GM18858 (cell line): ENCODE data around the gene GAREM1.
"Not testable (repeated sequence)": the region's sequence is repeated elsewhere in the genome, so short reads cannot be mapped to it uniquely, and the experiment has no call there.

Source experiments
- ATAC-seq: cut with Tn5 transposase; IDR thresholded peaks from one replicate; pipeline ENCODE4 v1.9.1; 2021; ENCODE audit not compliant: unreplicated experiment

The GAREM1 gene

DNA sequence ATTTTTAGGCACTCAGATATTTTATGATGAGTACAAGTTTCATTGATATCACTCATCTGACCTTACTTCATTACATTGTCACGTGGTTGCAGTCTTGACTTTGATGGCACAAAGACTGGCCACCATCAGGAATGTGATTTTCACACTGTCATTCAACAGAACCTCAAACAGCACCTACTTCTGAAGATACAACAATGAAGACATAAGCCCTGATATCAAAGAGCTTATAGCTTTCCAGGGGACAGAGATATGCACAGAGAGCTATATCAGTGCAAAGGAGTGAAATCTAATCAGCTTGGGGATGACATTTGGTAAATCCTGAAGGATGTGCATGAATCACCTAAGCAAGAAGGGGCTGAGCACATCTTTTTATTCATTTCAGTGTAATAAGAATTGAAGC is 208.6 kb downstream of the GAREM1 start:
- ATAC-seq: no peak

DNA sequence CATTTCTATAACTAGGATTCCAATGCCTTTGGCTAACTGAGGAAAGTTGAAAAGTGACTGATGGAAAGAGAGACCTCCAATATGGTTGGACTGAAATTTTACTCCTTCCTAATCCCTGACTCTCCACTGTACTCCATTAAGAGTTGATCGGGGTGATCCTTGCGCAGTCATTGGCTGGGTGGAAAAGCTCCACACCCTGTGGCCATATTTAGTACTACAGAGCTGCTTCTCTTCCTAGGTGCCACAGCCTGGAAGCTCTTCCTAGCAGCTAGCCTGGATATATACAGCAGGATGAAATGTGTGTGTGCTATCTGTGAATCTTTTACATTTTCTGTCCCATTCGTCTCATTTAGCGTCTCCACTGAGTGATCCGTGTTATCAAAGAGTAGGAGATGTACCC is 209.7 kb downstream of the GAREM1 start:
- no peak for ATAC-seq

DNA sequence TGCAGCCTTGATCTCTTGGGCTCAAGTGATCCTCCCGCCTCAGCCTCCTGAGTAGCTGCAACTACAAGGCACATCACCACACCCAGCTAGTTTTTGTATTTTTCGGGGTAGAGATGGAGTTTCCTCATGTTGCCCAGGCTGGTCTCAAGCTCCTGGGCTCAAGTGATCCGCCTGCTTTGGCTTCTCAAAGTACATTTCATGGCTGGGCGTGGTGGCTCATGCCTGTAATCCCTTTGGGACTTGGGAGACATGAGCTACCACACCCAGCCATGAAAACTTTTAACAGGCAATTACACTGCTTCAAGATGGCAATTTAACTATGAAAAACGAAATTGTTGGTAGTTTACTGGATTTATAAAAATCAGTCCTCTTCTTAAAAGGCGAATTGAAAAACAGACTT is 211.1 kb downstream of the GAREM1 start:
- no peak for ATAC-seq

DNA sequence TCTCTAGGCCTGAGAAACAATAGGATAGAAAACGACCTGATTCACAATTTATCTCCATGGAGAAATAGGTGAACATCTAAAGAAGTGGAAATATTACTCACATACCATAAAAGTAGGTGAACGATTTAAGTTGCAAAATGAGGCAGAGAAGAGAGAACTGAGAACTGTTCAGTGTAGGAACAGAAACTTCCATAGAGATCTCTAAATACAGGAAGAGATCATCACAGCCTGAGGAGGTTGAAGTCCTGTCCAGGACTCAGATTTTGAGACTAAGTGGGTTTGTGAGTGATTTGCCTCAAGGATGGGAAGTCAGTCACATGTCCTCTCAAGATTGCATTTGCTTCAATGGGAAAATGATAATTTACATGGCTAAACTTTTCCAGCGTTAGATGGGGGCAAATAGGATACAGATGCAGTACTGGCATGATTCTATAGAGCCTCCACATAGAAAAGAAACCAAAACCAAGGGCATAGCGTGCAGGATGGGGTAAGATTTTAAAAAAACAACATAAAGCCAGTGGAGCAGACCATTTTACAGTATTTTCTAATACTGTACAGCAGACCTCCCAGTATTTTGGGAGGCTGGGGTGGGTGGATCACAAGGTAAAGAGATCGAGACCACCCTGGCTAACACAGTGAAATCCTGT is 212.0 kb downstream of the GAREM1 start:
- ATAC-seq: no peak

DNA sequence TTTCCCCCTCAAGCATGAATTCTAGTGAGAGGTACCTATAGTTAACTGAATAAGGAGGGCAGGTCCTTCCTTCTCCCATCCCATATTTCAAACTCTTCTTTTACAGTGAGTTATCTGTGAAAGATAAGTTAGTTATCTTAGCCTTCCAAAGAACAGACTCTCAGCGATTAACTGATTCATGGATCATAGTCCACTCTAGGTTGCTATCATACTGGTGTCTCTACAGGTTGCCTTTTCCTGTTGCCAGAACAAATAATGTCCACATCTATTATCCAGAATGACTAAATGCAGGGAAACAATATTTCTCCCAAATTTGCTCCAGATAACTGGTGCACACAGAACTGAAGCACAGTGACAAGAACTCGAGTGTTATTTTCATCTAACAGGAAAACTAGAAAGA is 212.5 kb downstream of the GAREM1 start:
- ATAC-seq: no peak

DNA sequence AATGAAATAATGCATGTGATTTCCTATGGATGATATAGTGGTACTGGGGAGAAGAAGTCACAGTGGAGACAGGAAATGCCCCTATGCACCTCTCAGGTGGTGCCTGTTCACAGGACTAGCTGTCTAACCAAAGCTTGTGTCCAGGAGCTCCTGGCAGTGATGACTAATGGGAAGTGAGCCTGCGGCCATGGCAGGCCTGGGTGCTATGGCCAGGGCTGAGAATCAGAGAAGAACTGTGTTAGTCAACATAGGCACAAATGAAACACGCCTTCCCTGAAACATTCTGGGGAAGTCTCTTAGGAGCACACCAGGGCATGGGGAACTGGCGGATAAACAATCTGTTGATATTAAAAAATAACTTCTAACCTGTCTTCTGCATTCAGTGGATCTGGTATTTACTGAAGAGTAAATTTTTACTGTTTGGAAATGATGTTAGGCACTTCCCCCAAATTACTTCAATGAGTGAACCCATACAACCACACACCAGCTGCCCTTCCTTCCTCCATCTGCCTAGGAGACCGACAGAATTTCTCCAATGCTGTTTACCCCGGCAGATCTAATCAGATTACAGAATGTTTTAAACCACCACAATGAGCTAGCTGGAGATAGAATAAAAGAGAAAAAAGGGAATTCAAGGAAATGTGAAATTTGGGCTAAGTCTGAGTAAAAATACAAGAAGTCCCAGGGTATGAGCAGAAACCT is 213.4 kb downstream of the GAREM1 start:
- ATAC-seq: no peak

DNA sequence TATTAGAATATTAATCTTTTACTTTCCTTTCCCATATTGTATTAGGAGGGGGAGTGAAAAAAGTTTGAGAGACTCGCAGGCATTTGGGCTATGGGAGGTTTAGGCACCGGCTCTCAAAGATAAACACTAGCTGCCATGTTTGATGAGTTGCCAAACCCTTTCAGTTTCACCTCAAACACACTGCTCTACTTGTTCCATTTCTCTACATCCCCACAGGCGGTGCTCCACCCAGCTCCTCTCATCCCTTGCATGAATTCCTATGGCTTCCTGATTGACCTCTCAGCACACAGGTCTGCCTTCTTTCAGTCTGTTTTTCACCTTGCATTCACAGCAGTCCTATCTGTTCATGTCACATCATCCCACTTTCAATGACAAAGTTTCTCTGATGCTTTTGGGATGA is 215.1 kb downstream of the GAREM1 start:
- no peak for ATAC-seq

DNA sequence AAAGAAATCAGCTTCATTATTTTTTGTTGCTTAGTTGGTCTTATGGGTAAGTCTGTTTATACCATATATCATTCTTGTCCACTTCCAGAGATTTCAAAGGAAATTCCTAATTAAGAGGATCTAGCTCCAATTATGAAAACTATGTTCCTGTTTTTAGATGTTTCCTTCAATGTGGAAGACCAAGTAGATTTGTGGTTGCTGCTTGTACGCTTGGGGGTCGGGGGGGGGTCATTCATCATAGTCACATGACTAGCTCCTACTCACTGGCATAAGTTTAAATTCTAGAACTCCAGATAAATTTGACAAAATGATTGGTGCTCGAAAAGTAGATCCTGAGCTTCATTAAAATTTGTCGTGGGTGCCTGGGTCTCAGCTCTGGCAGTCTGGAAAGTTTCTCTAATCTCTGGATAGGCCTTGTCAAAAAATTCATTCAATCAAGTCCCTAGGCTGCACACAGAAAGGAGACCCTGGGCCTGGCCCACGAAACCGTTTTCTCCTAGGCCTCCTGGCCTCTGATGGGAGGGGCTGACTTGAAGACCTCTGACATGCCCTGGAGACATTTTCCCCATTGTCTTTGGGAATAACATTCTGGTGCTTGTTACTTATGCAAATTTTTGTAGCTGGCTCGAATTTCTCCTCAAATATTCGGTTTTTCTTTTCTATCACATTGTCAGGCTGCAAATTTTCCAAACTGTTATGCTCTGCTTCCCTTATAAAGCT is 218.4 kb downstream of the GAREM1 start:
- ATAC-seq: no peak

DNA sequence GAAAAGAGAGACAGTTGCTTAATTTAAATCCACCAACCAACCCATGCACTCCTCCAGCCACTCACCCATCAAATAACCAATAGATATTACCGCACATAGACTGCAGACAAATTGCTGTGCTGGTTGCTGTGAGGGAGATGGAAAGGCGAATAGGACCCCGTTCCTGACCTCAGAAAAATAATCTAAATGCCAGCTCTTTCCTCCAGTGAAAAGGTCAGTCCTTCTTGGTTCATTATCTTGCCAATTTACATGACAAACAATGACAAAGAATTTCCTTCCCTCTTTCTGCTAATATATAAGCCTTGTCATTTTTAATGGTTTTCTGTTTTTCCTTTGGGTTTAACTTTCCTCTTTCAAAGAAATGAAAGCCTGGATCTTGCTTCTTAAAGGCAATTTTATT is 219.2 kb downstream of the GAREM1 start:
- no peak for ATAC-seq

DNA sequence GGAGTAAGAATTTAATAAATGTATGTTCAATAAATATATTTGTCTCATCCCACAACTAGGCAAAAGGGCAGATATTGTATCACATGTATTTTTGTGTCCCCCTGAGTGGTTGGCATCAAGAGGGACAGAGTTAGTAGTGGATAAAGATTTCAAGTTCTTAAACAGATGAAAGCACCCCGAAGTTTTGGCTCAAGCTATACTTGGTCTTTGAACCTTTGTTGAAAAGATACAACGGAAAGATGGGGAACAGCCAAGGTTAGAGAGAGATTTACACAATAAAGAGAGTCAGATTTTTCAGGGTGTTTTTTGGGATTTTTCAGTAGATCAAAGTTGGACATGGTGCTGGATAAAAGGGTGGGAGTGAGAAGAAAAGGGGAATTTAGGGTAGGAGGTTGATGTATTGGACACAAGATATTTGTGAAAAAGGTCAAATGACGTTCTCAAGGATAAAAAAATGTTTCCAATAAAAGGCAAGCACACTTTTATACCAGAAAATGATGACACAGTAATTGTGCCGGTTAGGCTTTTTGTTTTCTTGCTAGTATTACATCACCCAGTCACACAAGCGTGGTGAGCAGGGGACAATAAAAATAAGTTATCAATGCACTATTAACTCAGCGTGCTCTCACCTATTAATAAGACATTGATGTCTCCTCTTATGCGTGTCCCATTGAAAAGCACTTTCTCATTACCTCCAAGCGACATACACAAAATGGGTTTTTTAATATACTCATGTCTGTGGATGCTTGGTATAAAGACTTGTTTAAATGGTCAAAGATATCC is 221.3 kb downstream of the GAREM1 start:
- no peak for ATAC-seq

DNA sequence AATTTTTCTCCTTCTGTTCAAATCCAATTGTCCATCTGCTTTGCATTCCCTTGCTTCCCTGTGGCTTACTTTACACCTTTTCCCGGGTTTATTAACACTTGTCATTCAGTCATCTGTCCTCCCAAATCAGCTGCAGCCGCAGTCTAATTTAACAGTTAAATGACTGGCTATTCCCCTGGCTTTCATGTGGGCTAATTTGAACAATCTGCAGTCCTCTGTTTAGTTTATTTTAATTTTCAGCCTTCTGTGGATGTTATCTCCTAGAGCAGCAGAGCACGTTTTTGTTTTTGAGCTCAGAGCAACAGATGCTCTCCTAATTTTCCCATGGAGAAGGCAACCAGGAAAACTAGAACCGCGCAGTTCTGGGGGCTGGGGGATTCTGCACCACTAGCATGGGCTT is 225.8 kb downstream of the GAREM1 start:
- ATAC-seq: no peak

DNA sequence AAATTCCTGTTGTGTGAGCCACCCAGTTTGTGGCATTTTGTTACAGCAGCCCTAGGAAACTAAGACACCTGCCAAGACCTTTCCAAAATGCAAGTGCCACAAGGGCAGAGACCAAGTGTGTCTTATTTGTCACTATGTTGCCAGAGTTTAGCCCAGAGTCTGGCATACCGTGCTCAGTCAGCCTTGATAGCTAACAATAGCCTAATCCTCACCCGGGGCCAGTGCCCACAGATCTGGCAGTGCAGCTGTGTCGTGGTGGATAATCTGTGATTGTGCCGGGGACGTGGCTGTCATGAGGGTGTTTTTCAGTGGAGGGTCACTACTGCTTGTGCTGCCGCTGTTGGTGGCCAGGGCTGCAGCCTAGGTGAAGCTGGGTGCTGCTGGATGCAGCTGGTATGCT is 227.3 kb downstream of the GAREM1 start:
- no peak for ATAC-seq

DNA sequence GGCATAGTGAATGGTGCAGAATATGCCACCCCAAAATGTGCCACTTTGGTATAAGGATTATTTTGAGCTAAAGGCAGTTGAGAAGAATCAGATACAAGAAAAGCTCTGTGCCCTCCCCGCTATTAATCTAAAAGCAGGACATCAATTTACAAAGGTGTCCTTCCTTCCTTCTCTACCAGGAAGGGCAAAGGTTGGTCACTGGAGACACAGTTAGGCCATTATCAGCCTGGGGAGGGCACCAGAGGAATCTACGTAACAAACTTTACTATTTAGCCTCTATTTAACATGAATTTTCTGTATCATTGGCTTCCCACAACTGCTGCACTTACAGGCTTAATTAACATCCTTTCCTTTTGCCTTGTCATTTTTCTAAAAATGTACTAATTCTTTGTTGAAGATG is 228.3 kb downstream of the GAREM1 start:
- ATAC-seq: no peak

DNA sequence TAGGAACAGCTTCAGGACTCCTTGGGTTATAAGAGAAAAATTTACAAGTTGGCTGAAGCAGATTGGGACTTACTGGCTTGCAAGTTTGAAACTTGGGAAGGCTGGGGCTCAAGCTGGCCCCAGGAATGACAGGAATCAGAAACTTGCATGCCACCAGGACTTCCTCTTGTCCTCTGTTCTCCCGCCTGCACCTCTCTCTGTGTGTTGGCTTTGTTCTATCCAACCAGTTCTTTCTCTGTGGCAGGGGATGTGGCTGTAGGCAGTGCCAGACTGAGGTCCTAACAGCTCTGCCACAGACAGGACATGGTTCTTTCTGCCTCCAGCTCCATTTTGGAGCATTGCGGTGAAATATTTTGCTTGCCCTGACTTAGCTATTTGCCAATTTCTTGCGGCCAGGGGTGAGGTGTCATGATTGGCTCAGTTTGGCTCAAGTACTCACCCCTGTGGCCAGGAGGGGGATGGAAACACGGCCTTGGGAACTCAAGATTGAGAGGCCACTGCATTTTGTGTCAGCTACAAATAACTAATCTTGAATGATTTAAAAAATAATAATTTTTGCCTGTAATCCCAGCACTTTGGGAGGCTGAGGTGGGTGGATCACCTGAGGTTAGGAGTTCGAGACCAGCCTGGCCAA is 231.9 kb downstream of the GAREM1 start:
- ATAC-seq: no peak

DNA sequence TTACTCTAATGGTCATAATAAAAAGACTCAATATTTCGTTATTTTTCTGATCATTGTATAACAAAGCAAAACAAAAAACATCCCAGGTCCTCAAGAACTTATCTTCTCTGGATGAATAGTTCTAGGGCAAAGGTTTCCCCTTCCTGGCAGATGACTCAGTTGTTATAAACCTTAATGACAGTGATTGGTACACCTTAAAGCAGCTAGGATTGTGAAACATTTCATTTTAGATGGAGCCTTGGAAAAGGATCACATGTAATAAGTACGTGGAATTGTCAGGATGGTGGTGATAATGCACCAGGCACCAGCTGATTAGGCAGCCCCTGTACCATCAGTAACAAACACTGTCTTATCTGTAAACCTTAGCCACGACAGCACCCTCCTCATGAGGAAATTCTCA is 233.6 kb downstream of the GAREM1 start:
- no peak for ATAC-seq

DNA sequence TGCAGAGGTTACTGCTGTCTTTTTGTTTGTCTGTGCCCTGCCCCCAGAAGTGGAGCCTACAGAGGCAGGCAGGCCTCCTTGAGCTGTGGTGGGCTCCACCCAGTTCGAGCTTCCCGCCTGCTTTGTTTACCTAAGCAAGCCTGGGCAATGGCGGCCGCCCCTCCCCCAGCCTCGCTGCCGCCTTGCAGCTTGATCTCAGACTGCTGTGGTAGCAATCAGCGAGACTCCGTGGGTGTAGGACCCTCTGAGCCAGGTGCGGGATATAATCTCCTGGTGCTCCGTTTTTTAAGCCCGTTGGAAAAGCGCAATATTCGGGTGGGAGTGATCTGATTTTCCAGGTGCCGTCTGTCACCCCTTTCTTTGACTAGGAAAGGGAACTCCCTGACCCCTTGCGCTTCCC is 237.3 kb downstream of the GAREM1 start:
- not testable (repeated sequence) for ATAC-seq

DNA sequence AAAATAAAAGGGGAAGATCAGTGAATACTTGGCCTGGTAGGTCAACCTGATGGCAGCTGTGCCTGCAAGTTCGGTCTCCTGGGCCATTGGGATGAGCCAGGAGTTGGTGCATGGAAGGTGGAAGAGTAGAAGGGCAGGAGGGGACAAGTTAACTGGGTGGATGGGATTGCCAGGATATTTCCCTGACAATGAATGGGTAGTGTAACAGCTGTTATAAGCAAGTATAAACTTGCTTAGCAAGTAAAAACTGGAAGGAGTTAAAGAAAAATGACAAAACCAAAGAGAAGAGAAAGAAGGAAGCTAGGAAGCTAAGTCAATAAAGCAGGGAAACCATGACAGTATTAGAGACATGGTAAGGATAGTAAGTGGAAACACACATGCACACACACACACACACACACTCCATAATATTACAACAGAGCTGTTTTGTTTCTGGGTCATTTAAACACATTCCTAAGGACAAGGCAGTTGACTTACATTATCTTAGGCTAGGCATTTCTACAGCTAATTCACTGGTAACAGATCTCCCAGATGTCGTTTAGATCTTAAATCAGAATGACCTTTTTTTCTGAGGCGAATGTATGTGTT is 251.2 kb downstream of the GAREM1 start:
- no peak for ATAC-seq

DNA sequence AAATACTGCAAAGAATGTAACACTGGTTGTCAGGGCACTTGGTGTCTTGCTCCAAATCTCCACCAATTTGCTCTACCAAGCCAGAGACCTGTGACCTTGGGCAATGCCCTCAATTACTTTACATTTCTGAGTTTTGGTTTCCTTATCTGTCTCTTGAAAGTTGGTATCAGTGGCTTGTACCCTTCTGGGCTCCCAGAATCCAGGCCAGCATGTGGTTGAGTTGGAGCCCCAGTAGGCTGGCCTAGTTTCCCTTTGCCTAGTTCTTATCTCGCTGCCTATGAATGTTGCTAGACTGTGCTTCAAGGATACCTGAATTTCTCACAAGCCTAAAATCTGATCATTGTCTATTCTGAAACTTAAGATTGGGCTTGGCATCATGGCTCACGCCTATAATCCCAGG is 254.3 kb downstream of the GAREM1 start:
- no peak for ATAC-seq

DNA sequence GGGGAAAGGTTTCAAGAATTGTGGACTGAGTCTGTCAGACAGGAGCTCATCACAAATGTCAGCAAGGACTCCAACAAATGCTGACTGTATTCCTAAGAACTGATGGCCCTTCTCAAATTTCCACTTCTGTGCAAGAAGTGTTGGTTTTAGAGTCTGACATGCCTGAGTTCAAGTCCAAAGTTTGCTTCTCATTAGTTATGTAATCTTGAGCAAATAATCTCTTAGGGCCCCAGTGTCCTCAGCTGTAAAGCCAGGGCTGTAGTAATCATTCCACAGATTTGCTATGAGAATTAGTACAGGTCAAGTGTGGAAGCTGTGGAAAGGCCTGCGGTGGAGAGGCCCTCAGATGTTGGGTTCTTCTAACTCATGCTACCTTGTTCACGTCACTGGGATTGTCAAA is 257.0 kb downstream of the GAREM1 start:
- ATAC-seq: no peak
